GM23338 (cell line): ENCODE data around the gene PRELID2. TPM values are rescaled to one million over a fixed set of nuclear protein-coding genes. Genes with fewer than 3 reads are reported as not detected.

Experiments
- ATAC-seq: fragments of 200-7000 bp; cut with Tn5 transposase; 3 replicates; pipeline ENCODE4 v1.9.1; 2020
- DNase-seq: peaks from one replicate; pipeline ENCODE4 v3.0.0-alpha.2; 2015; ENCODE audit warnings: low spot score
- H2AFZ ChIP-seq: fragments of 200-600 bp; sonication (generic); 2 replicates; pipeline ENCODE4 v1.8.0; 2016; ENCODE audit warnings: antibody characterized with exemption, mild to moderate bottlenecking, moderate library complexity
- H3F3A ChIP-seq: fragments of 200-600 bp; sonication (generic); replicated peaks from 2 replicates; pipeline ENCODE4 v1.8.0; 2017; ENCODE audit warnings: antibody characterized with exemption, mixed run types, low read depth
- H3K27ac ChIP-seq: fragments of 200-600 bp; sonication (generic); 2 replicates; pipeline ENCODE4 v1.6.1; 2016; ENCODE audit warnings: low read depth
- H3K27me3 ChIP-seq: fragments of 200-600 bp; sonication (generic); 2 replicates; pipeline ENCODE4 v1.8.0; 2016; ENCODE audit warnings: mild to moderate bottlenecking, mixed run types, moderate library complexity; ENCODE audit not compliant: insufficient read depth
- H3K36me3 ChIP-seq: fragments of 200-600 bp; sonication (generic); 2 replicates; pipeline ENCODE4 v1.8.0; 2016; ENCODE audit warnings: mild to moderate bottlenecking; ENCODE audit not compliant: insufficient read depth
- H3K4me1 ChIP-seq: fragments of 200-600 bp; sonication (generic); 2 replicates; pipeline ENCODE4 v1.8.0; 2016; ENCODE audit warnings: mild to moderate bottlenecking, moderate library complexity; ENCODE audit not compliant: insufficient read depth
- H3K4me2 ChIP-seq: fragments of 200-600 bp; sonication (generic); 2 replicates; pipeline ENCODE4 v1.7.1; 2017; ENCODE audit warnings: mixed run types
- H3K4me3 ChIP-seq: fragments of 200-600 bp; sonication (generic); 2 replicates; pipeline ENCODE4 v1.6.1; 2016; ENCODE audit warnings: mixed run types
- H3K79me2 ChIP-seq: fragments of 200-600 bp; sonication (generic); replicated peaks from 2 replicates; pipeline ENCODE4 v1.8.0; 2017; ENCODE audit warnings: mild to moderate bottlenecking; ENCODE audit not compliant: insufficient read depth
- H3K9me2 ChIP-seq: fragments of 200-600 bp; sonication (generic); 2 replicates; pipeline ENCODE4 v1.8.0; 2017; ENCODE audit not compliant: insufficient read depth
- H4K20me1 ChIP-seq: fragments of 200-600 bp; sonication (generic); replicated peaks from 2 replicates; pipeline ENCODE4 v1.8.0; 2017; ENCODE audit warnings: mild to moderate bottlenecking; ENCODE audit not compliant: insufficient read depth
- H3K27ac Mint-ChIP-seq: 2 replicates; pipeline ENCODE4 v1.8.0; 2020; ENCODE audit warnings: inconsistent platforms, mild to moderate bottlenecking, moderate library complexity, mixed read lengths
- H3K27me3 Mint-ChIP-seq: 3 replicates; pipeline ENCODE4 v1.8.0; 2022; ENCODE audit warnings: low read depth, mild to moderate bottlenecking, moderate library complexity, mixed read lengths, inconsistent platforms; ENCODE audit not compliant: insufficient read depth, poor library complexity
- H3K36me3 Mint-ChIP-seq: 3 replicates; pipeline ENCODE4 v1.8.0; 2021; ENCODE audit warnings: low read depth, mild to moderate bottlenecking, inconsistent platforms, moderate library complexity, mixed read lengths
- H3K4me1 Mint-ChIP-seq: 3 replicates; pipeline ENCODE4 v1.8.0; 2020; ENCODE audit warnings: mild to moderate bottlenecking, inconsistent platforms, mixed read lengths
- H3K4me3 Mint-ChIP-seq: 3 replicates; pipeline ENCODE4 v1.8.0; 2021; ENCODE audit warnings: moderate library complexity, mild to moderate bottlenecking, inconsistent platforms, mixed read lengths
- H3K9me3 Mint-ChIP-seq: 3 replicates; pipeline ENCODE4 v1.8.0; 2020; ENCODE audit warnings: moderate library complexity, mild to moderate bottlenecking, inconsistent platforms, mixed read lengths
- CREB1 ChIP-seq: fragments of 250-450 bp; sonication (Bioruptor Pico); IDR thresholded peaks from 2 replicates; pipeline ENCODE4 v1.5.0; 2020; ENCODE audit warnings: low read depth, mild to moderate bottlenecking, moderate library complexity
- ETS1 ChIP-seq: IDR thresholded peaks from 2 replicates; pipeline ENCODE4 v1.6.1; 2016; ENCODE audit warnings: antibody characterized with exemption
- EZH2 ChIP-seq: fragments of 200-600 bp; sonication (generic); IDR thresholded peaks from one replicate; pipeline ENCODE4 v1.8.0; 2017; ENCODE audit warnings: antibody characterized with exemption, mild to moderate bottlenecking, low read depth; ENCODE audit not compliant: unreplicated experiment
- JUNB ChIP-seq: IDR thresholded peaks from one replicate; pipeline ENCODE4 v1.6.1; 2016; ENCODE audit warnings: antibody characterized with exemption; ENCODE audit not compliant: unreplicated experiment
- NANOG ChIP-seq: IDR thresholded peaks from 2 replicates; pipeline ENCODE4 v1.6.1; 2016; ENCODE audit warnings: antibody characterized with exemption, borderline replicate concordance
- POLR2AphosphoS5 ChIP-seq: IDR thresholded peaks from 2 replicates; pipeline ENCODE4 v1.6.1; 2016; ENCODE audit warnings: antibody characterized with exemption, low read depth
- REST ChIP-seq: IDR thresholded peaks from one replicate; pipeline ENCODE4 v1.6.1; 2018; ENCODE audit warnings: antibody characterized with exemption; ENCODE audit not compliant: unreplicated experiment
- ZNF114 ChIP-seq: fragments of 250-450 bp; sonication (Bioruptor Pico); IDR thresholded peaks from 2 replicates; pipeline ENCODE4 v1.5.0; 2020; ENCODE audit warnings: mild to moderate bottlenecking, moderate library complexity
- ZNF331 ChIP-seq: fragments of 250-450 bp; sonication (Bioruptor Pico); IDR thresholded peaks from 2 replicates; pipeline ENCODE4 v1.5.0; 2020; ENCODE audit warnings: low read depth, mild to moderate bottlenecking, moderate library complexity
- ZNF462 ChIP-seq: fragments of 250-450 bp; sonication (Bioruptor Pico); IDR thresholded peaks from 2 replicates; pipeline ENCODE4 v1.5.0; 2020; ENCODE audit warnings: mild to moderate bottlenecking, moderate library complexity
- polyA plus RNA-seq: library from polyadenylated mRNA; unstranded; fragments of >200 nt; fragmentation: Nextera tagmentation; extraction: Ambion mirVana; gene quantifications from 2 replicates; pipeline ENCODE4 v1.2.1, GENCODE V29; 2016
- total RNA-seq: library from RNA; depleted of rRNA; stranded (reverse); fragments of >200 nt; shearing (Covaris generic); gene quantifications from 2 replicates; pipeline ENCODE4 v1.2.3, GENCODE V29; 2014

The PRELID2 gene
- total and polyA plus RNA-seq, 2 experiments from 2014 or later = 9.3 to 9.8 TPM

GRCh38 chr5:145824040-145824439, 11.1 kb downstream of the PRELID2 start:
- Histone ChIP-seq H3K4me1 (no peaks in the 10 kb centered on the region), H3K4me2 (no peak overlapping the region), H3K36me3 (no peaks in the 10 kb centered on the region), H3K79me2 (no peaks in the 10 kb centered on the region), H4K20me1 (no peaks in the 10 kb centered on the region), H3K4me3 (no peak overlapping the region), H2AFZ (no peak overlapping the region), H3K27ac (no peak overlapping the region), H3K9me2 (no peaks in the 10 kb centered on the region), H3F3A (no peaks in the 10 kb centered on the region), H3K27me3 (no peaks in the 10 kb centered on the region)
- 0 out of 3 replicates have a peak, but pooled peaks cover 2% of the 10 kb centered on the region for H3K4me1 Mint-ChIP-seq
- DNase-seq (no peak), ATAC-seq (no peak)
- H3K4me3 Mint-ChIP-seq = no peak overlapping the region
- TF ChIP-seq ZNF462 (CRISPR knock-in tag) = no peak
- TF ChIP-seq ZNF114 (CRISPR knock-in tag) = no peak
- TF ChIP-seq POLR2AphosphoS5 = no peak
- no peak for TF ChIP-seq ZNF331
- no peak for TF ChIP-seq EZH2
- TF ChIP-seq ETS1 = no peak
- no peak for TF ChIP-seq REST
- no peak for TF ChIP-seq NANOG
- no peak for TF ChIP-seq CREB1 (CRISPR knock-in tag)
- TF ChIP-seq JUNB = no peak
- H3K9me3 Mint-ChIP-seq = no peaks in the 10 kb centered on the region
- H3K36me3 Mint-ChIP-seq = no peaks in the 10 kb centered on the region
- H3K27me3 Mint-ChIP-seq = no peaks in the 10 kb centered on the region
- no peak overlapping the region; the same call in 1 of the 2 replicates for H3K27ac Mint-ChIP-seq
